ENCODE data around the gene LRG1.

LRG1 gene

GRCh38 chr19:4556597-4557127 is 16.8 kb upstream of the LRG1 start:
- Histone ChIP-seq H3K9ac (ENCODE audit: low read length) (no peak overlapping the region), H3K79me2 (ENCODE audit: insufficient read depth, low read length) (no peaks in the 10 kb centered on the region), H4K20me1 (ENCODE audit: low read depth, low read length) (no peaks in the 10 kb centered on the region), H3K4me2 (ENCODE audit: low read depth, low read length, poor library complexity, severe bottlenecking) (no peak overlapping the region), H3K9me3 (ENCODE audit: insufficient read depth, low read length) (no peaks in the 10 kb centered on the region), H3K36me3 (ENCODE audit: low read length) (no peaks in the 10 kb centered on the region), H3K4me3 (ENCODE audit: insufficient read depth, low read length, poor library complexity, severe bottlenecking) (no peak overlapping the region), H2AFZ (ENCODE audit: low read depth, low read length, severe bottlenecking) (no peak overlapping the region), H3K9me2 (replicated peaks; ENCODE audit: insufficient read depth, low read length) (no peaks in the 10 kb centered on the region), H3K27me3 (ENCODE audit: low read length) (no peaks in the 10 kb centered on the region), H3K27ac (ENCODE audit: low read depth, low read length) (no peak overlapping the region), H3F3A (ENCODE audit: insufficient read depth) (no peaks in the 10 kb centered on the region)
- TF ChIP-seq EZH2phosphoT487 (conservative IDR thresholded peaks at IDR 0.05; ENCODE audit: low read length) (no peak), CTCF (IDR thresholded peaks at IDR 0.05; ENCODE audit: insufficient read depth, low read length, poor library complexity, severe bottlenecking) (no peak)

GRCh38 chr19:4555657-4556561 is 16.1 kb upstream of the LRG1 start:
- H3K79me2 ChIP-seq (ENCODE audit: insufficient read depth, low read length), result no peaks in the 10 kb centered on the region
- H3K36me3 ChIP-seq (ENCODE audit: low read length), result no peaks in the 10 kb centered on the region
- H3K9me3 ChIP-seq (ENCODE audit: insufficient read depth, low read length), result no peaks in the 10 kb centered on the region
- no peak overlapping the region for H3K27ac ChIP-seq (ENCODE audit: low read depth, low read length)
- H3K4me3 ChIP-seq (ENCODE audit: insufficient read depth, low read length, poor library complexity, severe bottlenecking), result no peak overlapping the region
- H3F3A ChIP-seq (ENCODE audit: insufficient read depth), result no peaks in the 10 kb centered on the region
- TF ChIP-seq CTCF (IDR thresholded peaks at IDR 0.05; ENCODE audit: insufficient read depth, low read length, poor library complexity, severe bottlenecking) (no peak), EZH2phosphoT487 (conservative IDR thresholded peaks at IDR 0.05; ENCODE audit: low read length) (no peak)
- H2AFZ ChIP-seq (ENCODE audit: low read depth, low read length, severe bottlenecking), result no peak overlapping the region
- H4K20me1 ChIP-seq (ENCODE audit: low read depth, low read length), result no peaks in the 10 kb centered on the region
- no peaks in the 10 kb centered on the region for H3K27me3 ChIP-seq (ENCODE audit: low read length)
- no peak overlapping the region for H3K9ac ChIP-seq (ENCODE audit: low read length)
- H3K9me2 ChIP-seq (replicated peaks; ENCODE audit: insufficient read depth, low read length), result no peaks in the 10 kb centered on the region
- no peak overlapping the region for H3K4me2 ChIP-seq (ENCODE audit: low read depth, low read length, poor library complexity, severe bottlenecking)

- no peak for TF ChIP-seq EZH2phosphoT487 (conservative IDR thresholded peaks at IDR 0.05; ENCODE audit: low read length)
- TF ChIP-seq CTCF (IDR thresholded peaks at IDR 0.05; ENCODE audit: insufficient read depth, low read length, poor library complexity, severe bottlenecking), result no peak
- H3F3A ChIP-seq (ENCODE audit: insufficient read depth), result no peaks in the 10 kb centered on the region
- H3K9me3 ChIP-seq (ENCODE audit: insufficient read depth, low read length), result no peaks in the 10 kb centered on the region
- H3K9me2 ChIP-seq (replicated peaks; ENCODE audit: insufficient read depth, low read length), result no peaks in the 10 kb centered on the region
- no peaks in the 10 kb centered on the region for H4K20me1 ChIP-seq (ENCODE audit: low read depth, low read length)
- H2AFZ ChIP-seq (ENCODE audit: low read depth, low read length, severe bottlenecking), result no peak overlapping the region
- H3K27me3 ChIP-seq (ENCODE audit: low read length), result no peaks in the 10 kb centered on the region
- no peak overlapping the region for H3K4me2 ChIP-seq (ENCODE audit: low read depth, low read length, poor library complexity, severe bottlenecking)
- H3K79me2 ChIP-seq (ENCODE audit: insufficient read depth, low read length), result no peaks in the 10 kb centered on the region
- no peak overlapping the region for H3K9ac ChIP-seq (ENCODE audit: low read length)
- H3K36me3 ChIP-seq (ENCODE audit: low read length), result no peaks in the 10 kb centered on the region
- no peak overlapping the region for H3K4me3 ChIP-seq (ENCODE audit: insufficient read depth, low read length, poor library complexity, severe bottlenecking)
- H3K27ac ChIP-seq (ENCODE audit: low read depth, low read length), result no peak overlapping the region
Observed at GRCh38 chr19:4554717-4555116, 14.9 kb upstream of the LRG1 start.
